ENCODE measurements around the gene PARP12.
A peak's percentile ranks its signal among the peaks of the same experiment; 100 is the strongest.

Gene PARP12

DNA sequence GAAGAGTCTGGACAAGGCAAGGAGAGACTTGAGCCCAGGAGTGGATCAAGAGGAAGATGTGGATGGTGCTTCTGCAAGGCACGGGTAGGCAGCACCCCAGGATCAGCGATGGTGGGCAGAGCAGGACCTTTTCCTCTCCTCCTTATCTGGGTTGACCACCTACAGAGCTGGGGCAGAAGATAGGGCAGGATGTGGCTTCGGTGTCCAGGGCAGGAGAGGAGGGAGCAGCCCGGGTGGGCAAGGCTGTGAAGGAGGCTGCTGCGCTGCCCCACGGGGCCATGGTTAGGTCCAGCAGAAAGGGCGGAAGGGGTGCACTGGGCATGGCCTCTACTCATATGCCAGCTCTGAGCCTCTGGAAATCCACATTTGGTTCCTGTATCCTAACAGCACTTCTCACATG, 20.0 kb upstream of the PARP12 start:
- no peak overlapping the region for H3K4me3 ChIP-seq (replicated peaks in 1 of 2; ENCODE audit: low read depth in 2 of 2, low read length in 2 of 2)
- DNase-seq (ENCODE audit: low read depth in 2 of 2) = no peak
- no peak for TF ChIP-seq CTCF (IDR thresholded peaks at IDR 0.05; ENCODE audit: low read depth, low read length)

GRCh38 chr7:140081774-140082425, 19.1 kb upstream of the PARP12 start:
- no peak for TF ChIP-seq CTCF (IDR thresholded peaks at IDR 0.05; ENCODE audit: low read depth, low read length)
- no peak for DNase-seq (ENCODE audit: low read depth in 2 of 2)
- H3K4me3 ChIP-seq (replicated peaks in 1 of 2; ENCODE audit: low read depth in 2 of 2, low read length in 2 of 2) = no peak overlapping the region

DNA sequence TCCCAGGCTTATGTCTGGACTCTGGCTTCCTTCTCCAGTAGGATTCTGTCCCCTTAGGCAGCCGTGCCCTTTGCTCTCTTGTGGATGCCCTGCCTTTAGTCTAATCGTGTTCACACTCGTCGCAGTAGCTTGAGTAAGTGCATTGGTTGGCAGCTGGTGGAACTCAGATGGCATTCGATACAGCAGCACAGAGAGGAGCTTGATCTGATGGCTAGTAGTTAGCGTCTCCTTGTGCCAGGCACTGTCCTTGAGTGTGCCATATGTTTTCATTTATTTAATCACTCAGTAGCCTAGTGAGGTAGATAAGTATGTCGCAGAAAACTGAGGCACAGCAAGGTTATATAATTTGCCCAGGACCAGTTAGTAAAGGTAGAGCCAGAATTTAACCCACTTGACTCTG, 18.2 kb upstream of the PARP12 start:
- DNase-seq (ENCODE audit: low read depth in 2 of 2) = no peak
- TF ChIP-seq CTCF (IDR thresholded peaks at IDR 0.05; ENCODE audit: low read depth, low read length) = no peak
- no peak overlapping the region for H3K4me3 ChIP-seq (replicated peaks in 1 of 2; ENCODE audit: low read depth in 2 of 2, low read length in 2 of 2)

- peak; percentile 40 to 68 for DNase-seq (ENCODE audit: low read depth in 2 of 2)
- peak; percentile 32 for TF ChIP-seq CTCF (IDR thresholded peaks at IDR 0.05; ENCODE audit: low read depth, low read length)
- H3K4me3 ChIP-seq (replicated peaks in 1 of 2; ENCODE audit: low read depth in 2 of 2, low read length in 2 of 2) = no peak overlapping the region
Measured at GRCh38 chr7:140079121-140079536, 16.4 kb upstream of the PARP12 start.

DNA sequence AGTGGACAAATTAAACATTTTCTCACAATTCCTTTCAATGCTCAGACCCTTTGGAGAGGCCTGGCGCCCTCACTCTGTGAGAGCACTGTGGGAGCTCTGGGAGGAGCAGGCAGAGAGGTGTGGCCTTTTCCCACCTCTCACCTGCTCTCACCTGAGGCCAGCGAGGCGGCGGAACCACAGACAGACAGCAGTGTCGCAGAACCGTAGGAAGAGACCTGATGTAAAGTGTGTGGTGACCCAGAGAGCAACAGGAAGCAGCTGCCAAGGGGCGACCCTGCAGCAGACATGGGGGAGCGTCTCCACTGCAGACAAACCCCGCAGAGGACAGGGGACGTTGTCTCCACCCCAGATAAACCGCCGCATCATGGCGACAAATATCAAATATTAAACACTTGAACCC, 15.6 kb upstream of the PARP12 start:
- TF ChIP-seq CTCF (IDR thresholded peaks at IDR 0.05; ENCODE audit: low read depth, low read length) = no peak
- no peak for DNase-seq (ENCODE audit: low read depth in 2 of 2)
- H3K4me3 ChIP-seq (replicated peaks in 1 of 2; ENCODE audit: low read depth in 2 of 2, low read length in 2 of 2) = no peak overlapping the region

DNA sequence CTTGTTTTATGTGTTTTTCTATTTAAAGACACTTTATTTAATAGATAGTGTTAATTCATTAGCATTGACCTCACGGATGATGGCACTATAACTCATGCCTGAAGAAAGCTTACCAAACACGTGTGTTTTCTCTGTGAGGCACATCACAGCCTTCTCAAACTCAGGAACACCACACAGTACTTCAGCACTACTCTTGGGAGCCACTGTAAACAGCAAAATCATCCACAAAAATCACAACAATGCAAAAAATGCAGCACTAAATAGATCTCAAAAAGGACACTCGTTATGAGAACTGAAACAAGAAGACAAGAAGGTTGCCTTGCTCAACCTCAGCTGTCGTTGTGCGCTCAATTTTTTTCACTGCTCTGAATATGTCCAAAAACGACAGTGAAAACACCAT, 12.0 kb upstream of the PARP12 start:
- no peak overlapping the region for H3K4me3 ChIP-seq (replicated peaks in 1 of 2; ENCODE audit: low read depth in 2 of 2, low read length in 2 of 2)
- peak; percentile 19 to 66 for DNase-seq (ENCODE audit: low read depth in 2 of 2)
- TF ChIP-seq CTCF (IDR thresholded peaks at IDR 0.05; ENCODE audit: low read depth, low read length) = no peak

DNA sequence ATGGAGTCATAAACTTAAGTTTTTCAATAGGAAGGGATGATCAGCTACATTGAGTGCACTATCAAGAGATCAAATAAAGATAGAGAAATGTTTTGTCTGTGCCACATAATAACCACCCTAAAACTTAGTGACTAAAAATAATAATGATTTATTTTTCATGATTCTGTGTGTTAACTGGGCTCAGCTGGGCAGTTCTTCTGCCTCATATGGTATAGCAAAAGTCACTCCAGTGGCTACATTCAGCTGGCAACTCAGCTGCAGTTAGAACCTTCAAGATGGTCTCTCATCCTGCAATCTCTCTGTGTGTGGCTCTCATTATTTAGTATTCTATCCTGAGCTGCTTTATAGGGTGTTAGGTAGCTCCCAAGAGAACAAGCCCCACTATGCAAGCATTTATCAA, 7.8 kb upstream of the PARP12 start:
- TF ChIP-seq CTCF (IDR thresholded peaks at IDR 0.05; ENCODE audit: low read depth, low read length) = no peak
- no peak overlapping the region for H3K4me3 ChIP-seq (replicated peaks in 1 of 2; ENCODE audit: low read depth in 2 of 2, low read length in 2 of 2)
- no peak for DNase-seq (ENCODE audit: low read depth in 2 of 2)

Data from cardiac fibroblast (primary cell).